ENCODE results near the gene GALM.
A peak's percentile ranks its signal among the peaks of the same experiment; 100 is the strongest.

The GALM gene

GRCh38 chr2:38649176-38649728 lies 16.7 kb upstream of the GALM start:
- no peak for DNase-seq (ENCODE audit: low read depth in 2 of 2)

- no peak for DNase-seq (ENCODE audit: low read depth in 2 of 2)
Measured at GRCh38 chr2:38650012-38650411, 15.9 kb upstream of the GALM start.

GRCh38 chr2:38650717-38651116 lies 15.2 kb upstream of the GALM start:
- DNase-seq (ENCODE audit: low read depth in 2 of 2) = no peak

GRCh38 chr2:38652431-38653273 lies 13.3 kb upstream of the GALM start:
- no peak for DNase-seq (ENCODE audit: low read depth in 2 of 2)

GRCh38 chr2:38653380-38653714 lies 12.6 kb upstream of the GALM start:
- no peak for DNase-seq (ENCODE audit: low read depth in 2 of 2)

- DNase-seq (ENCODE audit: low read depth in 2 of 2) = peak in 1 of 2 donors; percentile 61
Measured at GRCh38 chr2:38653715-38654527, 12.0 kb upstream of the GALM start.

DNA sequence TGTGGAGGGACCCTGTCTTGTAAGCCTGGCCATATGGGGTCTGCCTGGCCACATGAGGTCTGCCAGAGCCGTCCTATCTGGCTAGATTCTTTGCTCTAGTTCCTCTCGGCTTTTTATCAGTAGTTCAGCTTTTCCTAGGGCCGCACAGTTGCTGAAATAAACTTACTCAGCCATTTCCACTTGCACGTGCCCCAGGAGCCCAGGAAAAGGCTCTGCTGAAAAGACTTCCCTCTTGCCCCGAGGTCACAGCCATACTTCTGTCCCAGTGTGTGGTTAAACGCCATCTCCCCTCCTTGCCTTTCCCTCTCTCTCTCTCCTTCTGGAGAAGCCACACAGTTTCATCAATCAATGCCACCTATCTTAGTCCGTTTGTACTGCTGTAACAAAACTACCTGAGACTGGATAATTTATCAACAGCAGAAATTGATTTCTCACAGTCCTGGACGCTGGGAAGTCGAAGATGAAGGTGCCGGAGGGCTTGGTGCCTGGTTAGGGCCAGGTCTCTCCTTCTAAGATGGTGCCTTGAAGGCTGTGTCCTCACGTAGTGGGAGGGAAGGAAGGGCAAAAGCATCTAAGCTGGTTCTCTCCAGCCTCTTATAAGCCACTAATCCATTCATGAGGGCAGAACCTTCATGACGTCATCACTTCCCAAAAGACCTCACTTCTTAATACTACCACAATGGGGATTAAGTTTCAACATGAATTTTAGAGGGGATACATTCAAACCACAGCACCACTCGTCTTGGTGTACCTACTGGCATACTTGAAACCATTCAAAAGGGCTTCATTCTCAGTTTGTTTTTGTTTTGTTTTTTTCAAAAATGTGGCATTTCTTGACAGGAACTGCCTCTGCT lies 11.2 kb upstream of the GALM start:
- DNase-seq (ENCODE audit: low read depth in 2 of 2) = no peak

- no peak for DNase-seq (ENCODE audit: low read depth in 2 of 2)
Measured at GRCh38 chr2:38655441-38655840, 10.5 kb upstream of the GALM start.

DNA sequence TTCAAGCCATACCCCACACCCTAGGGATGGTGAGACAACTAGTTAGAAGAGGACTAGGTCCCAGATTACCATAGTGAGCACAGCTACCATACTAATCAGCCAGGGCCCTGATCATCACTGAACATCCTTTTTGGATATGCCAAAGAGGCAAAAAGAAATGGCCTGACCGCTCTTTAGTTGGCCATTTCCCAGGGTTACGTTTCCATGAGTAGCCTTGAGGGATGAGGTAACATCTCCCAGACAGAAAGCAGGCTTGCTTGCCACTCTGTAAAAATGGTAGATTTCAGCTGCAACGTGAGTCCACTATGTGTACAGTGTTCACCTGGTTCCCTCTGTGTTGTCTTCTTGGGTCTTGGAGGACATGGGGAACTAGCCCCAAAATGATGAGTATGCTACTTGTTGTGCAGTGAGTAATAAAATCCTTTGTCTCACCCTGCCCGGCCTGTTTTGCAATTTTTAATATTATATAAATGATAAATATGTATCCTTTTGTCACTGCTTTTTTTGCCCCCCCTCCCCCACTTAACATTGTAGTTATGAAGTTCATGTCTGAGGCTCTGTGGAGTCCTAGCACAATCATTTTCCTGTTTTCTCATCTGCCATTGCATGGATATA lies 8.9 kb upstream of the GALM start:
- no peak for DNase-seq (ENCODE audit: low read depth in 2 of 2)

DNA sequence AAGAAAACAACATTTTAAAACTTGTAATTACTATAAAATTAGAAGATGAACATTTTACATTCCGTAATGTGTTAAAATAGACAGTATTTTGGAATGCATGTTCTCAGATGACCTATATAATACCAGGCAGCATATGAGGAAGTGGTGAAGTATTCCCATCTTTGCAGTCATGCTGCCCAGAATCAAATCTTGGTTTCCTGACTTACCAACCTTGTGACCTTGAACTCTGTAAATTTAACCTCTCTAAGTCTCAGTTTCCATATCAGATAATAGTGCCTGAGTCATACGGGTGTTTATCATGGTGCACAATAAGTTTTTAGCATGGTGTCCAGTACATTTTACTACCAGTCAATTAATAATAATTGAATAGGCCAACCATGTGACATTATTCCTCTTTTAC lies 7.3 kb upstream of the GALM start:
- no peak for DNase-seq (ENCODE audit: low read depth in 2 of 2)

GRCh38 chr2:38659115-38659514 lies 6.8 kb upstream of the GALM start:
- no peak for DNase-seq (ENCODE audit: low read depth in 2 of 2)

DNA sequence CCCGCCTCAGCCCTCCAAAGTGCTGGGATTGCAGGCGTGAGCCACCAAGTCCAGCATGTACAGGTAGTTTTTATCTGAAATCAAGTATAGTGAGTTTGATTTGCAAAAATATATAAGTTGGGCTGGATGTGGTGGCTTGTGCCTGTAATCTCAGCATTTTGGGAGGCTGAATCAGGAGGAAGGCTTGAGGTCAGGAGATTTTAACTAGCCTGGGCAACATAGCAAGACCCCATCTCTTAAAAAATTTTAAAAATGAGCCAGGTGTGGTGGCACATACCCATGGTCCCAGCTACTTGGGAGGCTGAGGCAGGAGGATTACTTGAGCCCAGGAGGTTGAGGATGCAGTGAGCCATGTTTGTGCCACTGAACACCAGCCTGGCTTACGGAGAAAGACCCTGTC lies 5.6 kb upstream of the GALM start:
- DNase-seq (ENCODE audit: low read depth in 2 of 2) = no peak

- no peak for DNase-seq (ENCODE audit: low read depth in 2 of 2)
Measured at GRCh38 chr2:38661306-38661705, 4.6 kb upstream of the GALM start.

DNA sequence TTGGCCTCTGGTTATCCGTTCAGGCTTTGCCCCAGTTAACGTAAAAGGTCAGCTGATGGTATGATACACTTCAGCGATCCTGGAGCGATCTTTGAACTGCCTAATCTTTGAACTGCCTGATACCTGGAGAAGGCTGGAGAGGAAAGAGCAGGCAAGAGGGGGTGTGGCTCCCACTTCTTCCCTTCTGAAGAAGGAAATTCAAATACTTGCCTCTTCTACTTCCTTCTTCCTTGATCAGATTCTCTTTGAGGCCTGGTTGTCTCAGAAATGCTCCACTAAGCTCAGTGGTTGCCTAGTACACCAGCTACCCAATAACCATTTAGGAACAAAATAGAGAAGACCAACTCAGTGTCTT lies 619 bp downstream of the GALM start:
- DNase-seq (ENCODE audit: low read depth in 2 of 2) = no peak

GRCh38 chr2:38668092-38668491 lies 2.2 kb downstream of the GALM start:
- DNase-seq (ENCODE audit: low read depth in 2 of 2) = no peak

- DNase-seq (ENCODE audit: low read depth in 2 of 2) = no peak
Measured at GRCh38 chr2:38668779-38669479, 3.0 kb downstream of the GALM start.

DNA sequence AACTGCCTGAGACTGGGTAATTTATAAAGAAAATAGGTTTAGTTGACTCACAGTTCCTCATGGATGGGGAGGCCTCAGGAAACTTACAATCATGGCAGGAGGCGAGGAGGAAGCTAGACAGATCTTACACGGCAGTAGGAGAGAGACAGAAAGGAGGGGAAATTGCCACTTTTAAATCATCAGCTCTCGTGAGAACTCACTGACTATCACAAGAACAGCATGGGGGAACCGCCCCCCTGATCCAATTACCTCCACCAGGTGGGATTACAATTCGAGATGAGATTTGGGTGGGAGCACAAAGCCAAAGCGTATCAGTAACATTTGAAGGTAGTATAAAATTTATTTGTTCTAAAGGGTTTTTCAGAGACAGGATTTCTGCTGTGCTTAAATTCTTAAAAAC lies 5.4 kb downstream of the GALM start:
- no peak for DNase-seq (ENCODE audit: low read depth in 2 of 2)

GRCh38 chr2:38671946-38672345 lies 6.0 kb downstream of the GALM start:
- DNase-seq (ENCODE audit: low read depth in 2 of 2) = no peak

- no peak for DNase-seq (ENCODE audit: low read depth in 2 of 2)
Measured at GRCh38 chr2:38672445-38673391, 6.8 kb downstream of the GALM start.

- DNase-seq (ENCODE audit: low read depth in 2 of 2) = no peak
Measured at GRCh38 chr2:38676681-38677080, 10.8 kb downstream of the GALM start.
